Testis (tissue), 3 donors: ENCODE results near the gene S100A10. TPM values are rescaled to one million over a fixed set of nuclear protein-coding genes. Genes with fewer than 3 reads are reported as not detected.

Experiments used
- DNase-seq: peaks from one replicate; pipeline ENCODE4 v3.0.0-alpha.2; 2019
- H3K27ac ChIP-seq, 2 donors: fragments of 200-600 bp; sonication (generic); one replicate each; pipeline ENCODE4 v1.5.1; 2019
- H3K27me3 ChIP-seq: fragments of 200-600 bp; sonication (generic); one replicate; pipeline ENCODE4 v1.5.1; 2019
- H3K36me3 ChIP-seq: fragments of 200-600 bp; sonication (generic); one replicate; pipeline ENCODE4 v1.5.1; 2017; ENCODE audit warnings: low read depth; ENCODE audit errors: missing control alignments
- H3K4me1 ChIP-seq: fragments of 200-600 bp; sonication (generic); one replicate; pipeline ENCODE4 v1.5.1; 2019
- H3K4me3 ChIP-seq, 2 donors: fragments of 200-600 bp; sonication (generic); one replicate each; pipeline ENCODE4 v1.5.1; 2017 to 2019
- H3K9me3 ChIP-seq: fragments of 200-600 bp; sonication (generic); one replicate; pipeline ENCODE4 v1.5.1; 2017
- CTCF ChIP-seq, 3 experiments: fragments of 450-650 bp in 2 of 3; fragments of 200-600 bp in 1 of 3; sonication (generic) in 1 of 3; IDR thresholded peaks; one replicate each; pipeline ENCODE4 v1.5.1; 2016 to 2019; ENCODE audit warnings: antibody characterized with exemption in 3 of 3, mild to moderate bottlenecking in 2 of 3, moderate library complexity in 1 of 3
- POLR2A ChIP-seq: fragments of 450-650 bp; IDR thresholded peaks from one replicate; pipeline ENCODE4 v1.6.1; 2017; ENCODE audit warnings: antibody characterized with exemption, mild to moderate bottlenecking, moderate library complexity
- WGBS, 2 donors: methylation state at CpG; one replicate each; pipeline ENCODE4 v1.1.5; 2018; 5-methylcytosine and 5-hydroxymethylcytosine counted together
- intact Hi-C: fragments of 100-400 bp; cut with DNase I; formaldehyde crosslinking; loops from one replicate; pipeline ENCODE4 v1.15.1; 2023; ENCODE audit warnings: low total_unique reads
- polyA plus RNA-seq: library from polyadenylated mRNA; stranded (reverse); fragments of 350-450 nt; fragmentation: Illumina TruSeq; extraction: RNeasy Lipid Tissue Mini Kit (QIAGEN cat#74804); gene quantifications from one replicate; pipeline ENCODE4 v1.2.3, GENCODE V29; 2014; ENCODE audit warnings: low read depth, low replicate concordance; ENCODE audit not compliant: insufficient read depth
- total RNA-seq, 2 donors: library from RNA; depleted of rRNA; stranded (reverse); fragments of >200 nt; gene quantifications; one replicate each; pipeline ENCODE4 v1.2.3, GENCODE V29; 2016

Gene S100A10
- total and polyA plus RNA-seq, 3 donors from 2014 or later = 92.4 to 364 (median 110) TPM

- Histone ChIP-seq H3K4me3 (no peak overlapping the region), H3K27me3 (no peaks in the 10 kb centered on the region), H3K27ac (no peak overlapping the region), H3K36me3 (no peaks in the 10 kb centered on the region), H3K4me1 (no peaks in the 10 kb centered on the region), H3K9me3 (no peaks in the 10 kb centered on the region)
- no peak for TF ChIP-seq CTCF (IDR thresholded peaks at IDR 0.05)
- TF ChIP-seq POLR2A = no peak
- intact Hi-C loops = no loop called here
- no peak for DNase-seq
- WGBS, 2 donors = 65 to 67% methylated on average over 4 of the region's 4 CpGs
These were observed 31.8 kb downstream of the S100A10 start for GRCh38 chr1:151961833-151962232.

- no peak overlapping the region for H3K27ac ChIP-seq
- H3K4me3 ChIP-seq = no peak overlapping the region
- no peaks in the 10 kb centered on the region for H3K27me3 ChIP-seq
- no peaks in the 10 kb centered on the region for H3K4me1 ChIP-seq
- H3K36me3 ChIP-seq = no peaks in the 10 kb centered on the region
- TF ChIP-seq CTCF (IDR thresholded peaks at IDR 0.05) (no peak), POLR2A (no peak)
- H3K9me3 ChIP-seq = no peaks in the 10 kb centered on the region
- 56 to 66% methylated on average over 2 of the region's 2 CpGs for WGBS, 2 donors
- no peak for DNase-seq
- intact Hi-C loops = no loop called here
These were observed 32.7 kb downstream of the S100A10 start for GRCh38 chr1:151960780-151961513.

GRCh38 chr1:151958959-151959358, 34.7 kb downstream of the S100A10 start:
- Histone ChIP-seq H3K4me1 (no peaks in the 10 kb centered on the region), H3K27me3 (no peaks in the 10 kb centered on the region), H3K9me3 (no peaks in the 10 kb centered on the region), H3K4me3 (no peak overlapping the region), H3K27ac (no peak overlapping the region), H3K36me3 (no peaks in the 10 kb centered on the region)
- no peak for DNase-seq
- TF ChIP-seq POLR2A = no peak
- TF ChIP-seq CTCF (IDR thresholded peaks at IDR 0.05) = no peak
- WGBS, 2 donors = 85 to 90% methylated on average over 2 of the region's 2 CpGs
- intact Hi-C loops = no loop called here

- H3K4me3 ChIP-seq = no peak overlapping the region
- TF ChIP-seq POLR2A = no peak
- no peak for TF ChIP-seq CTCF (IDR thresholded peaks at IDR 0.05)
- H3K27ac ChIP-seq = no peak overlapping the region
- no peaks in the 10 kb centered on the region for H3K4me1 ChIP-seq
- H3K27me3 ChIP-seq = no peaks in the 10 kb centered on the region
- 92 to 94% methylated on average over 3 of the region's 3 CpGs for WGBS, 2 donors
- no peaks in the 10 kb centered on the region for H3K9me3 ChIP-seq
- H3K36me3 ChIP-seq = no peaks in the 10 kb centered on the region
- intact Hi-C loops = no loop called here
- no peak for DNase-seq
These were observed 36.6 kb downstream of the S100A10 start for GRCh38 chr1:151956957-151957497.
